RWPE1 (cell line): Measurements from ENCODE around the gene OR52W1.
"Not testable (repeated sequence)": the region's sequence is repeated elsewhere in the genome, so short reads cannot be mapped to it uniquely, and the experiment has no call there.

Source experiments
- CTCF ChIA-PET: fragments of 350-600 bp; sonication (Branson Sonifier 250); formaldehyde crosslinking; extraction: SDS; loops from one replicate; lab custom pipeline; 2021; lab: Yijun Ruan, JAX
- POLR2A ChIA-PET: fragments of 400-600 bp; formaldehyde crosslinking; extraction: SDS; loops from one replicate; lab custom pipeline; 2020; ENCODE audit warnings: antibody characterized with exemption; ENCODE audit not compliant: low non-redundant PET; lab: Yijun Ruan, JAX
- DNase-seq: peaks from one replicate; pipeline ENCODE4 v3.0.0; 2012; ENCODE audit warnings: low spot score
- H3K27ac ChIP-seq: fragments of 450-650 bp; 2 replicates; pipeline ENCODE4 v1.5.1; 2017
- TF ChIP-seq, protein P1 (sequence below): fragments of 450-650 bp; conservative IDR thresholded peaks from 2 replicates; pipeline ENCODE4 v1.5.1; 2017; ENCODE audit warnings: low read depth, mild to moderate bottlenecking

The OR52W1 gene

DNA sequence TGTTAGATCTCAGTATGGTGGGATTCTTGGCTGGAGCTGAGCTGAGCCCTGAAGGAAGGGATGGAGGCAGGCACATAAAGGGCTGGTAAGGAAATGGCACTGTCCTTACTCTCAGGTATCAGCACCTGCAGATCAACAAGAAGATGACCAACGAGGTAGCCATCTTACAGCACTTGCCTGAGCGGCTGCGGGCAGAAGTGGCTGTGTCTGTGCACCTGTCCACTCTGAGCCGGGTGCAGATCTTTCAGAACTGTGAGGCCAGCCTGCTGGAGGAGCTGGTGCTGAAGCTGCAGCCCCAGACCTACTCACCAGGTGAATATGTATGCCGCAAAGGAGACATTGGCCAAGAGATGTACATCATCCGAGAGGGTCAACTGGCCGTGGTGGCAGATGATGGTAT, 42.3 kb downstream of the OR52W1 start:
- no peak overlapping the region for H3K27ac ChIP-seq
- ChIA-PET POLR2A (no interaction called here), CTCF (no interaction called here)
- TF ChIP-seq, protein P1, sequence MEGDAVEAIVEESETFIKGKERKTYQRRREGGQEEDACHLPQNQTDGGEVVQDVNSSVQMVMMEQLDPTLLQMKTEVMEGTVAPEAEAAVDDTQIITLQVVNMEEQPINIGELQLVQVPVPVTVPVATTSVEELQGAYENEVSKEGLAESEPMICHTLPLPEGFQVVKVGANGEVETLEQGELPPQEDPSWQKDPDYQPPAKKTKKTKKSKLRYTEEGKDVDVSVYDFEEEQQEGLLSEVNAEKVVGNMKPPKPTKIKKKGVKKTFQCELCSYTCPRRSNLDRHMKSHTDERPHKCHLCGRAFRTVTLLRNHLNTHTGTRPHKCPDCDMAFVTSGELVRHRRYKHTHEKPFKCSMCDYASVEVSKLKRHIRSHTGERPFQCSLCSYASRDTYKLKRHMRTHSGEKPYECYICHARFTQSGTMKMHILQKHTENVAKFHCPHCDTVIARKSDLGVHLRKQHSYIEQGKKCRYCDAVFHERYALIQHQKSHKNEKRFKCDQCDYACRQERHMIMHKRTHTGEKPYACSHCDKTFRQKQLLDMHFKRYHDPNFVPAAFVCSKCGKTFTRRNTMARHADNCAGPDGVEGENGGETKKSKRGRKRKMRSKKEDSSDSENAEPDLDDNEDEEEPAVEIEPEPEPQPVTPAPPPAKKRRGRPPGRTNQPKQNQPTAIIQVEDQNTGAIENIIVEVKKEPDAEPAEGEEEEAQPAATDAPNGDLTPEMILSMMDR = no peak
- no peak for DNase-seq

DNA sequence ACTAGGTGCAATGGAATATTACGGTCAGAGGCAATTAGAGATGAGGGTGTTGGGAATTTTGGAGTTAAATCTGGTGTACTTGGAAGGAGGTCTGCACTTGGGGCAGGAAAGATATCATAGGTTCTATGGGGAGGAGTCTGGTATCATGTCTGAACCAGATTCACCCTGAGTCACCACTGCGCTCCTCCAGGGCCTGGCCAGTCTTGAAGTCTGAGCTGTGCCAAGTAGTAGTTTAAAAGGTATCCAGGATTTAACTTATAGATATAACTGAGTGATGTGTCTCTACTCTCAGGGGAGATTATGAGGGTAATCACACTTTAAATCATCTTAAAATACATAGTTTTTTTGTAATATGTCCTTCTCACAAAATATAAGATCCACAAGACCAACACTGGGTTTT, 46.5 kb downstream of the OR52W1 start:
- TF ChIP-seq, protein P1 = no peak
- peak; percentile 30 for DNase-seq
- ChIA-PET POLR2A (no interaction called here), CTCF (no interaction called here)
- H3K27ac ChIP-seq = peak overlapping the region; percentile 45

DNA sequence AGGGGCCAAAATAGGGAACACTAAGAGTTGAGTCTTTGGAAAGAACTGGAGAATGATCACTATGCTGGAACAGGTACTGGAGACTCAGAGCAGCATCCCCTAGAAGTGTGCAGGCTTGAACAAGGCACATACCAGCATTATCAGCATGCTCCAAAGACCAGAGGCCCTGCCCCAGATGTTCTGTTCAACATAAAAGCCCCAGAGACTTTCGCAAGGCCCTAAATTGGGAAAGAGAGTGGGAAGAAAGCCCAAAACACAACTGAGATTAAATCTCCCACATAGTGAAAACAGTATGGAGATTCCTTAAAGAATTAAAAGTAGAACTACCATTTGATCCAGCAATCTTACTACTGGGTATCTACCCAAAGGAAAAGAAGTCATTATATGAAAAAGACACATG, 49.2 kb downstream of the OR52W1 start:
- no peak for DNase-seq
- TF ChIP-seq, protein P1 = no peak
- ChIA-PET POLR2A (no interaction called here), CTCF (no interaction called here)
- H3K27ac ChIP-seq = no peak overlapping the region

DNA sequence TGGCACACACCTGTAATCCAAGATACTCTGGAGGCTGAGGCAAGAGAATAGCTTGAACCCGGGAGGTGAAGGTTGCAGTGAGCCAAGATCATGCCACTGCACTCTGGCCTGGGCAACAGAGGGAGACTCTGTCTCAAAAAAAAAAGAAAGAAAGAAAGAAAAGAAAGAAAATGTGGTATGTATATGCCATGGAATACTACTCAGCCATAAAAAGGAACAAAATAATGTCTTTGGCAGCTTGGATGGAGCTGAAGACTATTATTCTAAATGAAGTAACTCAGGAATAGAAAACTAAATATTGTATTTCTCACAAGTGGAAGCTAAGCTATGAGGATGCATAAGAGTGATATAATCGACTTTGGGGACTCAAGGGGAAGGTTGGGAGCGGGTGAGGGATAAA, 49.9 kb downstream of the OR52W1 start:
- DNase-seq, POLR2A ChIA-PET, CTCF ChIA-PET: not testable (repeated sequence)
- H3K27ac ChIP-seq = peak overlapping the region; percentile 38; the same call in 1 of the 2 replicates
